Astrocyte (in vitro differentiated cells and primary cell): Measurements from ENCODE around the gene PIK3C2G.

Experiments used
- CTCF ChIP-seq: IDR thresholded peaks from 2 replicates; pipeline ENCODE4 v1.5.1; 2011; ENCODE audit warnings: low read depth, mild to moderate bottlenecking, inconsistent platforms, low read length, moderate library complexity; ENCODE audit not compliant: insufficient read depth
- EZH2 ChIP-seq: IDR thresholded peaks from 2 replicates; pipeline ENCODE4 v1.6.1; 2012; ENCODE audit warnings: mild to moderate bottlenecking, low read length, inconsistent platforms; ENCODE audit not compliant: insufficient read depth

DNA sequence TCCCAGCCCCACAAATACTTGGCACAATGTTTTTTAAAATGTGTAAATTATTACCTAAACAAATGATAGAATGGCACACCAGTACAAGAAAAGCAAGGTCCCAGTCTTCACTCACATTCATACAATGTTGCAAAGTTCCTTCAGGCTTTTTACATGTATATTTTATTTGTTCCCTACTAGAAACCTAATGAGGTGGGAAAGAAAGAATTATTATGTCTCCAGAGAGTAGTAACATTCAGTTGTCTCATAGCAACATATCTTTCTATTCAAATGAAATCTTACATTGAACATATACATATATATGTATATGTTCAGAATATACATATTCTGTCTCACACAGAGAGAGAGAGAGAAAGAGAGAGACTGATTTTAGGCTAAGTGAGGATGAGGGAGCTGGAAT is 391.3 kb downstream of the PIK3C2G start:
- TF ChIP-seq CTCF (no peak), EZH2 (no peak)
